Progenitor cell of endocrine pancreas (in vitro differentiated cells): Measurements from ENCODE around the gene MSGN1. TPM values are rescaled to one million over a fixed set of nuclear protein-coding genes. Genes with fewer than 3 reads are reported as not detected.

ENCODE experiments used
- DNase-seq: peaks from one replicate; pipeline ENCODE4 v3.0.0; 2021; ENCODE audit warnings: low spot score; ENCODE audit not compliant: unreplicated experiment
- H3K27ac Mint-ChIP-seq: 2 replicates; pipeline ENCODE4 v1.8.0; 2021; ENCODE audit warnings: mild to moderate bottlenecking, moderate library complexity, mixed read lengths
- H3K27me3 Mint-ChIP-seq: 2 replicates; pipeline ENCODE4 v1.8.0; 2021; ENCODE audit warnings: mixed read lengths
- H3K36me3 Mint-ChIP-seq: 2 replicates; pipeline ENCODE4 v1.8.0; 2022; ENCODE audit warnings: mixed read lengths; ENCODE audit not compliant: insufficient read depth
- H3K4me1 Mint-ChIP-seq: 2 replicates; pipeline ENCODE4 v1.8.0; 2021; ENCODE audit warnings: low read depth, mixed read lengths
- H3K4me3 Mint-ChIP-seq: 2 replicates; pipeline ENCODE4 v1.8.0; 2021; ENCODE audit warnings: low read depth, mild to moderate bottlenecking, moderate library complexity, mixed read lengths
- H3K9me3 Mint-ChIP-seq: 2 replicates; pipeline ENCODE4 v1.8.0; 2021; ENCODE audit warnings: low read depth, mixed read lengths
- CTCF ChIP-seq: fragments of 200-600 bp; sonication (generic); IDR thresholded peaks from one replicate; pipeline ENCODE4 v1.5.0; 2021; ENCODE audit warnings: antibody characterized with exemption, mild to moderate bottlenecking; ENCODE audit not compliant: unreplicated experiment
- total RNA-seq: library from RNA; stranded (reverse); gene quantifications from 2 replicates; pipeline ENCODE4 v1.2.1, GENCODE V29; 2021

The MSGN1 gene
- total RNA-seq, 1 donor from 2014 or later = not detected

GRCh38 chr2:17781482-17781881, 34.8 kb upstream of the MSGN1 start:
- H3K27me3 Mint-ChIP-seq = no peaks in the 10 kb centered on the region
- H3K9me3 Mint-ChIP-seq = no peaks in the 10 kb centered on the region
- H3K27ac Mint-ChIP-seq = no peak overlapping the region
- H3K36me3 Mint-ChIP-seq = peaks cover 19% of the 10 kb centered on the region
- H3K4me1 Mint-ChIP-seq = no peaks in the 10 kb centered on the region
- H3K4me3 Mint-ChIP-seq = no peak overlapping the region
- TF ChIP-seq CTCF = no peak
- DNase-seq = no peak

GRCh38 chr2:17786727-17787126, 29.5 kb upstream of the MSGN1 start:
- Mint-ChIP-seq H3K36me3 (peaks cover 10% of the 10 kb centered on the region), H3K4me3 (no peak overlapping the region), H3K27ac (no peak overlapping the region), H3K4me1 (no peaks in the 10 kb centered on the region), H3K9me3 (no peaks in the 10 kb centered on the region), H3K27me3 (peaks cover 15% of the 10 kb centered on the region)
- no peak for TF ChIP-seq CTCF
- no peak for DNase-seq

- peaks cover 23% of the 10 kb centered on the region for H3K27me3 Mint-ChIP-seq
- H3K27ac Mint-ChIP-seq = no peak overlapping the region
- no peaks in the 10 kb centered on the region for H3K4me1 Mint-ChIP-seq
- DNase-seq = no peak
- H3K9me3 Mint-ChIP-seq = no peaks in the 10 kb centered on the region
- TF ChIP-seq CTCF = no peak
- peaks cover 2% of the 10 kb centered on the region for H3K36me3 Mint-ChIP-seq
- no peak overlapping the region for H3K4me3 Mint-ChIP-seq
Measured at GRCh38 chr2:17788773-17789172, 27.5 kb upstream of the MSGN1 start.

GRCh38 chr2:17790536-17790935, 25.7 kb upstream of the MSGN1 start:
- no peaks in the 10 kb centered on the region for H3K36me3 Mint-ChIP-seq
- peaks cover 24% of the 10 kb centered on the region for H3K27me3 Mint-ChIP-seq
- no peak for DNase-seq
- H3K27ac Mint-ChIP-seq = no peak overlapping the region
- H3K4me3 Mint-ChIP-seq = no peak overlapping the region
- no peaks in the 10 kb centered on the region for H3K4me1 Mint-ChIP-seq
- no peak for TF ChIP-seq CTCF
- no peaks in the 10 kb centered on the region for H3K9me3 Mint-ChIP-seq

GRCh38 chr2:17791121-17791816, 25.0 kb upstream of the MSGN1 start:
- H3K9me3 Mint-ChIP-seq = no peaks in the 10 kb centered on the region
- no peak for DNase-seq
- H3K4me1 Mint-ChIP-seq = no peaks in the 10 kb centered on the region
- peaks cover 24% of the 10 kb centered on the region for H3K27me3 Mint-ChIP-seq
- H3K36me3 Mint-ChIP-seq = no peaks in the 10 kb centered on the region
- H3K27ac Mint-ChIP-seq = no peak overlapping the region
- no peak for TF ChIP-seq CTCF
- H3K4me3 Mint-ChIP-seq = no peak overlapping the region
